H1 (cell line): Measurements from ENCODE around the gene NKAIN1.

Source experiments
- EP300 ChIP-seq, 2 experiments: IDR thresholded peaks; 1 replicate in 1 of 2; 2 replicates in 1 of 2; pipeline ENCODE4 v1.6.1; 2011 to 2012; ENCODE audit warnings: low read depth in 2 of 2, low read length in 2 of 2, mild to moderate bottlenecking in 2 of 2, borderline replicate concordance in 1 of 2, inconsistent platforms in 1 of 2, moderate library complexity in 1 of 2
- SP4 ChIP-seq: IDR thresholded peaks from 2 replicates; pipeline ENCODE4 v1.6.1; 2012; ENCODE audit warnings: low read length, inconsistent platforms
- TF ChIP-seq, protein P1 (sequence below): IDR thresholded peaks from 2 replicates; pipeline ENCODE4 v1.6.1; 2011; ENCODE audit warnings: low read length, improper control_type of control experiment

DNA sequence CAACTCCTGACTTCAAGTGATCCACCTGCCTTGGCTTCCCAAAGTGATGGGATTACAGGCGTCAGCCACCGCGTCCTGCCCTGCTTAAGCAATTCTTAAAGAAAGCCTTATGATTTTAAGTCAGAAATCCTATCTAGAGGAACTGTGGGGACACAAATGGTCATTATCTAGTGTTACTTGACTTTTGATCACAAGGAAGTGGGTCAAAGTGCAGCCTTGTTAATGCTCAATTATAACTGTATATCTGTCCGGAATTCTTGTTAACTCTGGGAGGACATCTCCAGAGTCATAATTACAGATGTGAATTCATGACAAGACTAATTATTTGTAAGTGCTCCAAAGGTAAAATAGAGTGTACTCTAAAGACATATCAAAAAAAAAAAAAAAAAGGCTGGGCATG, 97.3 kb downstream of the NKAIN1 start:
- no peak for TF ChIP-seq EP300 (IDR thresholded peaks at IDR 0.05; ENCODE audit: borderline replicate concordance in 1 of 2, low read depth in 2 of 2, low read length in 2 of 2)
- TF ChIP-seq, protein P1, sequence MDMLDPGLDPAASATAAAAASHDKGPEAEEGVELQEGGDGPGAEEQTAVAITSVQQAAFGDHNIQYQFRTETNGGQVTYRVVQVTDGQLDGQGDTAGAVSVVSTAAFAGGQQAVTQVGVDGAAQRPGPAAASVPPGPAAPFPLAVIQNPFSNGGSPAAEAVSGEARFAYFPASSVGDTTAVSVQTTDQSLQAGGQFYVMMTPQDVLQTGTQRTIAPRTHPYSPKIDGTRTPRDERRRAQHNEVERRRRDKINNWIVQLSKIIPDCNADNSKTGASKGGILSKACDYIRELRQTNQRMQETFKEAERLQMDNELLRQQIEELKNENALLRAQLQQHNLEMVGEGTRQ, result no peak
- no peak for TF ChIP-seq SP4
